Measurements from ENCODE around the gene DDX53.

DDX53 gene

GRCh38 chrX:23048806-23049573 lies 49.2 kb downstream of the DDX53 start:
- no peak for DNase-seq (ENCODE audit: low read depth in 2 of 2)

GRCh38 chrX:23052324-23052723 lies 52.6 kb downstream of the DDX53 start:
- DNase-seq (ENCODE audit: low read depth in 2 of 2): no peak
